Natural killer cell (primary cell): ENCODE data around the gene GMCL2. TPM values are rescaled to one million over a fixed set of nuclear protein-coding genes. Genes with fewer than 3 reads are reported as not detected.

Experiments
- ATAC-seq, 3 donors: fragments of 150-1000 bp in 2 of 3; fragments of 200-7000 bp in 1 of 3; cut with Tn5 transposase; 1 replicate in 1 of 3; 2 replicates in 2 of 3; pipeline ENCODE4 v1.10.0; 2021; ENCODE audit warnings: mild to moderate bottlenecking in 2 of 3, moderate library complexity in 2 of 3
- DNase-seq, 2 donors: peaks; one replicate each; pipeline versions ENCODE4 v3.0.0 to v3.0.0-alpha.2; 2013 to 2021; ENCODE audit warnings: mixed read lengths in 1 of 2
- H3K27ac ChIP-seq: one replicate; pipeline ENCODE4 v1.5.1; 2013; ENCODE audit warnings: mild to moderate bottlenecking, low read length
- H3K27me3 ChIP-seq: one replicate; pipeline ENCODE4 v1.6.1; 2013; ENCODE audit warnings: low read length; ENCODE audit not compliant: control insufficient read depth, insufficient read depth
- H3K36me3 ChIP-seq: one replicate; pipeline ENCODE4 v1.6.1; 2013; ENCODE audit warnings: low read length; ENCODE audit not compliant: control insufficient read depth, insufficient read depth
- H3K4me1 ChIP-seq: one replicate; pipeline ENCODE4 v1.6.1; 2013; ENCODE audit warnings: low read length; ENCODE audit not compliant: control insufficient read depth, insufficient read depth
- H3K4me3 ChIP-seq: one replicate; pipeline ENCODE4 v1.5.1; 2013; ENCODE audit warnings: low read length
- H3K9me3 ChIP-seq: one replicate; pipeline ENCODE4 v1.6.1; 2013; ENCODE audit warnings: low read length; ENCODE audit not compliant: control insufficient read depth, insufficient read depth
- H3K27ac Mint-ChIP-seq, 2 donors: one replicate each; pipeline ENCODE4 v1.8.0; 2022; ENCODE audit warnings: mild to moderate bottlenecking in 2 of 2, mixed read lengths in 2 of 2, moderate library complexity in 1 of 2
- H3K27me3 Mint-ChIP-seq, 2 donors: one replicate each; pipeline ENCODE4 v1.8.0; 2022; ENCODE audit warnings: low read depth in 2 of 2, mixed read lengths in 2 of 2
- H3K36me3 Mint-ChIP-seq: one replicate; pipeline ENCODE4 v1.8.0; 2022; ENCODE audit warnings: mixed read lengths
- H3K4me1 Mint-ChIP-seq, 2 donors: one replicate each; pipeline ENCODE4 v1.8.0; 2022; ENCODE audit warnings: mixed read lengths in 2 of 2
- H3K4me3 Mint-ChIP-seq: one replicate; pipeline ENCODE4 v1.8.0; 2022; ENCODE audit warnings: mild to moderate bottlenecking, moderate library complexity, mixed read lengths
- H3K9me3 Mint-ChIP-seq, 2 donors: one replicate each; pipeline ENCODE4 v1.8.0; 2022; ENCODE audit warnings: mixed read lengths in 2 of 2
- CTCF ChIP-seq: fragments of 200-600 bp; IDR thresholded peaks from one replicate; pipeline ENCODE4 v1.8.0; 2022; ENCODE audit warnings: antibody characterized with exemption
- WGBS: methylation state at CpG from one replicate; pipeline ENCODE4 v1.1.7; 2013; ENCODE audit warnings: missing lambda C conversion rate; ENCODE audit not compliant: insufficient coverage; 5-methylcytosine and 5-hydroxymethylcytosine counted together
- intact Hi-C: fragments of 100-400 bp; cut with micrococcal nuclease; formaldehyde crosslinking; loops from one replicate; pipeline ENCODE4 v1.14.2; 2022
- total RNA-seq, 4 donors: library from RNA; stranded (reverse); fragments of 120-200 nt in 1 of 4; gene quantifications; one replicate each; pipeline versions ENCODE4 v1.2.3 to v1.2.4, GENCODE V29; 2013 to 2022

The GMCL2 gene
- total RNA-seq, 3 donors from 2014 or later (not counting 1 experiment from before 2014, with no cell fraction given) = not detected

- intact Hi-C loops = loop anchor here (2.0 to 10.0 kb wide), 3 partner anchors 121 to 499 kb away; partner anchors contain the start of genes N4BP3 and ZNF354A
- H3K4me1 Mint-ChIP-seq = peaks cover 48 to 79% of the 10 kb centered on the region in 2 donors
These were observed 48.4 kb upstream of the GMCL2 start for GRCh38 chr5:178235588-178235974.

DNA sequence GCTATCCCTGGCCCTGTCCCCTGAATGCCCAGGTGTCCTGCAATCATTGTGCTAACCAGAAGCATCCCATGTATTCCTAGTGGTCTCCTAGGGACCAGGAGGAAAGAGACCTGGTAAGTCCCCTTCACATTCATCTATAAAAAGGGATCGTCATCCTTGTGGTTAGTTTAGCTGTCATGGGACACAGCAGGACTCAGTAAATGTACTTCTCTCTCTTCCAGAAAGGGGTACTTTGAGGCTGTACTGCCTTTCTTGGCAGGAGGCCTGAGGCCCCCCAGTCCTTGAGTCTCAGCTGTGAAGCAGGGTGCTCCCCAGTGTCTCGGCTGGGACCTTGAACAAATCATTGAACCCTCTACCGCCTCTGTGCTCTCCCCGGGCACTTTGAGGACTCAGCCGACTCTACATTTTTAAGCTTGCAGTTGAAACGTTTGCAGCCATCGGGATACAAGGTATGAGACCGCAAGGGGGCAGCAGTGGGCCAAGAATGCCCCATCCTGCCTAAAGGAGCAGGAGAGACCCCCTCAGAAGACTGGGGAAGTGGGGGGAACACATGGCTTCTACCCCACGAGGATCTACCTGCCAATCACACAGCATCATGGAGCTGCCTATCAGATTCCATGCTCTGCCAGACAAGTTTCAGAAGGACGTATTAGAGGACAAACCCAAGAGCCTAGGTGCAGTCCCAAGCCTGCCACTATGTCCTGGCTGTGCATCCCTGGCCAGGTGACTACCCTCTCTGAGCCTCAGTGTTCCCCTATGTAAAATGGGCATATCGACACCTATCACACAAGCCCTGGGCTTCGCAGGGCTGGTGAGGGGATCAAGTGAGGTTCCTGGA lies 47.8 kb upstream of the GMCL2 start:
- H3K4me1 Mint-ChIP-seq = peaks cover 49 to 76% of the 10 kb centered on the region in 2 donors
- no peak overlapping the region for H3K4me3 ChIP-seq
- peak overlapping the region; percentile 57 to 69 for H3K27ac Mint-ChIP-seq
- peak; percentile 71 to 85 for DNase-seq
- no peaks in the 10 kb centered on the region for H3K36me3 Mint-ChIP-seq
- H3K36me3 ChIP-seq = peaks cover 7% of the 10 kb centered on the region
- no peaks in the 10 kb centered on the region for H3K27me3 ChIP-seq
- H3K27ac ChIP-seq = no peak overlapping the region
- H3K27me3 Mint-ChIP-seq = no peaks in the 10 kb centered on the region
- H3K4me3 Mint-ChIP-seq = peak overlapping the region; percentile 73
- intact Hi-C loops = loop anchor here (2.0 to 10.0 kb wide), 3 partner anchors 120 to 500 kb away; partner anchors contain the start of genes N4BP3 and ZNF354A
- TF ChIP-seq CTCF = peak; percentile 83
- peaks cover 81% of the 10 kb centered on the region for H3K4me1 ChIP-seq
- no peak for ATAC-seq
- H3K9me3 ChIP-seq = no peaks in the 10 kb centered on the region
- 16% methylated on average over 9 of the region's 12 CpGs for WGBS
- no peaks in the 10 kb centered on the region for H3K9me3 Mint-ChIP-seq

More at GRCh38 chr5:178235588-178235974, 48.4 kb upstream of the GMCL2 start:
- Histone ChIP-seq H3K4me1 (peaks cover 81% of the 10 kb centered on the region), H3K27ac (no peak overlapping the region), H3K4me3 (no peak overlapping the region), H3K9me3 (no peaks in the 10 kb centered on the region), H3K36me3 (peaks cover 5% of the 10 kb centered on the region), H3K27me3 (no peaks in the 10 kb centered on the region)
- no peak for TF ChIP-seq CTCF
- DNase-seq (no peak), ATAC-seq (no peak)
- H3K9me3 Mint-ChIP-seq = no peaks in the 10 kb centered on the region
- 92% methylated on average over 3 of the region's 3 CpGs for WGBS
- H3K27ac Mint-ChIP-seq = peak overlapping the region in 1 of 2 donors; percentile 69
- no peak overlapping the region for H3K4me3 Mint-ChIP-seq
- H3K36me3 Mint-ChIP-seq = no peaks in the 10 kb centered on the region
- H3K27me3 Mint-ChIP-seq = no peaks in the 10 kb centered on the region

DNA sequence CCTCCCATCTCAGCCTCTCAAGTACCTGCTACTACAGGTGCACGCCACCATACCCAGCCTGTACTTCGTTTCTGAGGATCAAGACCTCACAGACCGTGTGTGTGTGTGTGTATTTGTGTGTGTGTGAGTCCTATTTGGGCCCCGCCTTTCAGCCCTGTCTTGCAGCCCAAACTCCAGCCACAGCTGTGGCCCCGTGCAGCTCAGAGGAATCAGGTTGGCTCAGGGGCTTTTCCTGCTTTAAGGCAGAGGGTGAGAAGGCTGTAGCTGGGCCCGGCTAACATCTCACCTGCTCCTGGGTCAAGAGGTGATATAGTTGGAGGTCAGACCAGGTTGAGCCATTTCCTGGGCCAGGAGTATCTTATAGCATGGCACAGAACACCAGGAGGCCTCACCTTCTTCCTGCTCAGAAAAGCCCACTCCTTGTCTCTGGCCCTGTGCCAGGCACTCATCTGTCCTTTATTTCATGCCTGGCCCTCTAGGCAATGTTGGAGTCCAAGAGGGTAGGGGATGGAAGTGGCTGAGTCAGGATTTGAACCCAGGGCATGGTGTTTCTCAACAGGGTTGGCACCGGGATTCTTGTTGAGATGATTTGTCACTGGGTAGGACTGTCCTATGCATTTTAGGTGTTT lies 47.1 kb upstream of the GMCL2 start:
- Mint-ChIP-seq H3K4me3 (no peak overlapping the region), H3K36me3 (peaks cover 5% of the 10 kb centered on the region), H3K4me1 (peaks cover 56 to 78% of the 10 kb centered on the region in 2 donors), H3K9me3 (no peaks in the 10 kb centered on the region), H3K27me3 (no peaks in the 10 kb centered on the region), H3K27ac (no peak overlapping the region)
- H3K27me3 ChIP-seq = no peaks in the 10 kb centered on the region
- intact Hi-C loops = loop anchor here (2.0 to 10.0 kb wide), 3 partner anchors 119 to 501 kb away; partner anchors contain the start of genes N4BP3 and ZNF354A
- H3K4me1 ChIP-seq = peaks cover 79% of the 10 kb centered on the region
- DNase-seq (no peak), ATAC-seq (no peak)
- H3K36me3 ChIP-seq = peaks cover 14% of the 10 kb centered on the region
- no peak overlapping the region for H3K27ac ChIP-seq
- WGBS = 85% methylated on average over 6 of the region's 7 CpGs
- TF ChIP-seq CTCF = no peak
- H3K4me3 ChIP-seq = no peak overlapping the region
- H3K9me3 ChIP-seq = no peaks in the 10 kb centered on the region
